GM18951 (cell line): ENCODE results near the gene GNAT1.

Experiments used
- POLR2A ChIP-seq: IDR thresholded peaks from 4 replicates; pipeline ENCODE4 v1.6.1; 2011; ENCODE audit warnings: mild to moderate bottlenecking; ENCODE audit not compliant: insufficient read length, insufficient read depth; ENCODE audit errors: extremely low read depth
- in situ Hi-C: fragments of 300-500 bp; cut with MboI; formaldehyde crosslinking; loops from one replicate; pipeline ENCODE4 v1.12.0; 2022; ENCODE audit warnings: low sequenced_read_pairs, mixed read lengths, inconsistent platforms; ENCODE audit not compliant: unreplicated experiment

GNAT1 gene

DNA sequence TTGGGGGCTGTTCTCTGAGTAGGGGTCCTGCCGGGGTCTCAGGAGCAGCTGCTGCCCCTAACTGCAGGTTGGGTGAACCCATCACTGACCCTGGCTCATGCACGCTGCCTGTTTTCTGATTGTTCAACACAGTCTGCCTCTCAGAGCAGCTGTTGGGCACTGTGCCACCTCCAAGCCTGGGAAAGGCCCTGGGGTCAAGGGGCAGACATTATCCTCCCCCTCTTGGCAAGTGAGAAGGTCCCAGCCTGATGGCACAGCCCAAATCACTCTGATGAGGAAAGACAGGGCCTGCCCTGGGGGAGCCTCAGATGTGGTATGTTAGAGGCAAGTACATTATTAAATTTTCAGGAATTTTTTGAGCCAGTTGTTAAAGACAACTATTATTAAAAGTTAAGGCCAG lies 14.1 kb upstream of the GNAT1 start:
- no peak for TF ChIP-seq POLR2A
- in situ Hi-C loops, result no loop called here

DNA sequence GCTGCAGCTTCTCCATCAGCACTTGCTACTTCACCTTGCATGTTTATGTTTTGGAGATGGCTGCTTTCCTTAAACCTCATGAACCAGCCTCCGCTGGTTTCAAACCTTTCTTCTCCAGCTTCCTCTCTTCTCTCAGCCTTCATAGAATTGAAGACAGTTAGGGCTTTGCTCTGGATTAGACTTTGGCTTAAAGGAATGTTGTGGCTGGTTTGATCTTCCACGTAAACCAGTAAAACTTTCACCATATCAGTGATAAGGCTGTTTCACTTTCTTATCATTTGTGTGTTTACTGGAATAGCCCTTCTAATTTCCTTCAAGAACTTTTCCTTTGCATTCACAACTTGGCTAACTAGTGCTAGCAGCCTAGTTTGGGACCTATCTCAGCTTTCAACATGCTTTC lies 11.7 kb upstream of the GNAT1 start:
- no peak for TF ChIP-seq POLR2A
- in situ Hi-C loops, result loop anchor here (10.0 kb wide), 1 partner anchor 55 kb away; no protein-coding TSS in a partner anchor

DNA sequence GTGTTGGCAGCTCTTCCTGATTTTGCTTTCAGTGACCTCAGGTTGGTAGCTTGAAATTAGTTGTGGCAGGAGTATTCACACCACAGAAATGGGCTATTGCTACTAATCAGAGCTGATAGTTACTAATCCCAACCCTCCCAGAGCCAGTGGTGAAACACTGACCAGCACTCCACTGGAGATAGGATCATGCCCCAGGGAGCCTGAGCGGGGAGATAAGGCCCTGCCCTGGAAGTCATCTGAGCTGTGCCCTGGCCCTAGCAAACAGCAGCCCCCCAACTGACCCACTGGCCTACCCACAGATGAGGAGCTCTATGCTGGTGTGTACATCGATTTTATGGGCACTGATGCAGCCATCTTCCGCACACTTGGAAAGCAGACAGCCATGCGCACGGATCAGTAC lies 9.4 kb upstream of the GNAT1 start:
- TF ChIP-seq POLR2A, result no peak
- in situ Hi-C loops, result loop anchor here (10.0 kb wide), 1 partner anchor 57 kb away; no protein-coding TSS in a partner anchor

DNA sequence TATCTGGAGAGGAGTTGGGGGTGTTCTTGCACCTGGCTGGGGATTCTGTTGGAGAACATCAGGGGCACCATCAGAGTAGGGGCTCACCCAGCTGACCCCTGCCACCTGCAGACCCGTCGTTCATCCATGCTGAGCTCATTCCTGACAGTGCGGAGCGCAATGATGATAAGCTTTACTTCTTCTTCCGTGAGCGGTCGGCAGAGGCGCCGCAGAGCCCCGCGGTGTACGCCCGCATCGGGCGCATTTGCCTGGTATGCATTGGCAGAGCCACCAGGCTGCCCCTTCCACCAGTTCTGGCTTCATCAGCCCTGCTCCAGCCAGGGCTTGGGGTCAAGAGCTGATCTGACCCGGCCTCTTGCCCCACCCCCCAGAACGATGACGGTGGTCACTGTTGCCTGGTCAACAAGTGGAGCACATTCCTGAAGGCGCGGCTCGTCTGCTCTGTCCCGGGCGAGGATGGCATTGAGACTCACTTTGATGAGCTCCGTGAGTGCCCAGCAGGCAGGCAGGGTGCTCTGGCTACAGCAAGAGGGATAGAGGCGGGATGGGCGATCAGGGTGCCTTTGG lies 8.8 kb upstream of the GNAT1 start:
- TF ChIP-seq POLR2A, result no peak

DNA sequence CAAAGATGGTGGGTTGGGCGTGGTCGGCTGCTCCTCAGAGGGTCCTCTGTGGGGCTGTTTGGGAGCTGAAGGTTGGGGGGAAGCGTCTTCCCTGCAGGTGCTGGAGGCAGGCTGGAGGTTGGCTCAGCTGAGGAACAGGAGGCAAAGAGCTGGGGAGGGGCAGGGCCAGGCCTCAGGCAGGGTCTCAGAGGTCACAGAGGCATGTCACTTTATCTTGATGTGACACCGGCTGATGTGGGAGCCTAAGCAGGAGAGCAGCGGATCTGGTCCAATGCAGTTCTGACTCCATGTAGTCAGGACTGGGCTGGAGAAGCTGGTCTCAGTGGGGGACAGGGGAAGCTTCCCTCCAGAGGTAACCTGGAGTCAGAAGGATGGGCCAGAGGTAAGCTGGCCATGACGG lies 7.7 kb upstream of the GNAT1 start:
- in situ Hi-C loops, result loop anchor here (10.0 kb wide), 1 partner anchor 59 kb away; no protein-coding TSS in a partner anchor
- no peak for TF ChIP-seq POLR2A

More for the DNA sequence above, 8.8 kb upstream of the GNAT1 start:
- in situ Hi-C loops, result loop anchor here (10.0 kb wide), 1 partner anchor 58 kb away; no protein-coding TSS in a partner anchor

DNA sequence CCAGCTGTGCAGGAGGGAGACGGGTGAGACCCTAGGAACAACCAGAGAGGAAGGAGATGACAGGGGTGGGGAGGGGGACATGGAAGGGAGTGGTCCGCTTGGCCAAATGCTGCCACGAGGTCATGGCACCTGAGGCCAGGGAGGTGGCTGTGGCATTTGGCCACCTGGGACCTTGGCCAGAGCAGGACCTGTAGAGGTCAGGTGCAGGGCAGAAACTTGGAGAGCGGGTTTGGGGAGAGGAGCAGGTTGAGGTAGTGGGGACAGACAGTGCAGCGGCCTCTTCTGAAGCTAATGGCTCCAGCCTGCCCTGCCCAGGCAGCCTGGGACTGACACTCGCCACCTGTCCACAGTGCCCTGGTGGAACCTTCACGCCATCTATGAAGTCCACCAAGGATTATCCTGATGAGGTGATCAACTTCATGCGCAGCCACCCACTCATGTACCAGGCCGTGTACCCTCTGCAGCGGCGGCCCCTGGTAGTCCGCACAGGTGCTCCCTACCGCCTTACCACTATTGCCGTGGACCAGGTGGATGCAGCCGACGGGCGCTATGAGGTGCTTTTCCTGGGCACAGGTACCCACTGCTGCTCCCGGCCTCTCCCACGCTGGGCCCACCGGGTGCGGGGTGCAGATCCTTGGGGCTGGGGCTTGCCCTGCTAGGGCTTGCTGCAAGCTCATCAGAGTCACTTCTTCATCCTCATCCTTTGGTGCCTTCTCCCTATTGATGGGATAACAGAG lies 7.0 kb upstream of the GNAT1 start:
- TF ChIP-seq POLR2A, result no peak
- in situ Hi-C loops, result loop anchor here (10.0 kb wide), 1 partner anchor 60 kb away; no protein-coding TSS in a partner anchor

DNA sequence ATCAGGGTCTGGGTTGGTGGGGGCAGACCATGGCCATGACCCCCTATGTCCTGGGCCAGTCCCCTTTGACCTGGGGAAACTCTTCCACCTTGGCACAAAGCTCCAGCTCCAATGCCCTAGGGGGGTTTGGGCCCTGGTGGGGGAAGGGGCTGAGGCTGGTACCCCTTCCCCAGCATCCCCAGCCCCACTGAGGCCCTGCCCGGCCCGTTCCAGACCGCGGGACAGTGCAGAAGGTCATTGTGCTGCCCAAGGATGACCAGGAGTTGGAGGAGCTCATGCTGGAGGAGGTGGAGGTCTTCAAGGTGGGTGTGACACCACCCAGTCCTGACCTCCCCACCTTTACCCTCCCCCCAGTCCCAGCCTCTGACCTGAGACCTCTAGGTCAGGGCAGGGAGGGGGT lies 6.2 kb upstream of the GNAT1 start:
- in situ Hi-C loops, result loop anchor here (10.0 kb wide), 1 partner anchor 60 kb away; no protein-coding TSS in a partner anchor

DNA sequence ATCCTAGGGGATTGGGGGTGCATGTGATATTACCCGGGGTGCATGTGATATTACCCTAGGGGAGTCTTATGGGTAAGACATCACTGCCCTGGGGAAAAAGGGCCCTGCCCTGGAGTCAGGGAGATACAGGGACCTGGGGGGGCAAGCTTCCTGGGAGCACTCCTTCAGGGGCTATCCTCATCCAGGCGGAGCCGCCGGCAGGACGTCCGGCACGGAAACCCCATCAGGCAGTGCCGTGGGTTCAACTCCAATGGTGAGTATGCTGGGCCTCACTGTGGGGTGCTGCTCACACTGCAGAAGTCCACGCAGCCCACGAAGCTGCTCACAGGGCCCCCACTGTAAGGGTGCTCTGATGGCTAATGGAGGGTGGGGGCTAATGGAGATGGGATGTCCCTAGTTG lies 5.3 kb upstream of the GNAT1 start:
- TF ChIP-seq POLR2A, result no peak
- in situ Hi-C loops, result loop anchor here (10.0 kb wide), 1 partner anchor 61 kb away; no protein-coding TSS in a partner anchor

More for the DNA sequence above, 6.2 kb upstream of the GNAT1 start:
- TF ChIP-seq POLR2A, result no peak

DNA sequence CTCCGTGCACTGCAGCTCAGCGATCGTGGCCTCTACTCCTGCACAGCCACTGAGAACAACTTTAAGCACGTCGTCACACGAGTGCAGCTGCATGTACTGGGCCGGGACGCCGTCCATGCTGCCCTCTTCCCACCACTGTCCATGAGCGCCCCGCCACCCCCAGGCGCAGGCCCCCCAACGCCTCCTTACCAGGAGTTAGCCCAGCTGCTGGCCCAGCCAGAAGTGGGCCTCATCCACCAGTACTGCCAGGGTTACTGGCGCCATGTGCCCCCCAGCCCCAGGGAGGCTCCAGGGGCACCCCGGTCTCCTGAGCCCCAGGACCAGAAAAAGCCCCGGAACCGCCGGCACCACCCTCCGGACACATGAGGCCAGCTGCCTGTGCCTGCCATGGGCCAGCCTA lies 3.7 kb upstream of the GNAT1 start:
- TF ChIP-seq POLR2A, result no peak
- in situ Hi-C loops, result loop anchor here (10.0 kb wide), 1 partner anchor 63 kb away; no protein-coding TSS in a partner anchor

DNA sequence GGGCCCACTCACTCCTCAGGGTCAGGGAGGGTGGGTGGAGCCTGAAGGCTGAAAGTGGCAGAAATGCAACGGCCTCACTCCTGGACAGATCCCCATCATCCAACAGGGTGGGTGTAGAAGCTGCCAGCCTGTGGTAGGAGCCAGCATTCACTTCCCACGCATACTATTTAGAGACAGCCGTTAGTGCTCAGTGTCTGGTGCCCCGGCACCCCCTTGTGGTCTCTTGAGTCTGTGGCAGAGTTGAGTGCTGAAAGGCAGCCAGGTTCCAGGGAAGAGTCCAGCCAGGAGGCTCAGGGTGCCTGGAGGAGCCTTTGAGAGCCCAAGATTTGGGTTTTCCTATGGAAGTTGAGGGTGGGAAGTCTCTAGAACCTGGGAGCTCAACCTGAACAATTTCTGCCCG lies 2.1 kb upstream of the GNAT1 start:
- TF ChIP-seq POLR2A, result no peak
- in situ Hi-C loops, result loop anchor here (10.0 kb wide), 1 partner anchor 64 kb away; no protein-coding TSS in a partner anchor

DNA sequence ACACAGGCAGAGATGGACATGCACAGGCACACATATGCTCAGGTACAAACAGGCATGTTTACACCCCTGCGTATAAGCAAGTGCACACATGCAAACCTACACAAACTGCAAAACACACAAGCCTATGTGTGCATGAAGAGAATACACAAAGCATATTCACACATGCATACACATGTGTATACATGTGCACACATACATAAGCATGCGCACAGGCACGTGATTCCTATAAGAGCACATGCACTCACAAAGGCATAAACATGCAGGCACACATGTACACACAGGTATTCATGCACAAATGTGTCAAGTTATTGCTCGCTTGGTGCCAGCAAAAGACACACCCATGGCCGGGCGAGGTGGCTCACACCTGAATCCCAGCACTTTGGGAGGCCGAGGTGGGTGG lies 1.4 kb upstream of the GNAT1 start:
- TF ChIP-seq POLR2A, result no peak
- in situ Hi-C loops, result loop anchor here (10.0 kb wide), 1 partner anchor 65 kb away; no protein-coding TSS in a partner anchor

DNA sequence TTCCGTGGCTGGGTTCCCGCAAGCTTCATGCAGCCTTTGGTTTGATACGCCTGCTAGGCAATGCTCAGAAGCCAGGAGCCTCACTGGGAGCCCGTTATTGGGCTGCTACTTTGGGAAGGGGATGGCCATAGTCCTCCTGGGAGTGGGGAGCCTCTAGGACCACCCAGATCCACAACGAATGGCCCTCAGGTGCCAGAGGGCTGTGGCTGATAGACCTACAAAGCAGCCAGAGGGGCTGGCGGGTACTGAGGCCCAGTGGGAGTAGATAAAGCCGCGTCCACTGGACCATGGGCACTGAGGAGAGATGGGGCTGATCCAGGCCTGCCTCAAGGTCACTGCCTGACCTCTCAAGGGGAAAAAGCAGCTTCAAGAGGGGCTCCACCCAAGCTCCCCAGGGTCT lies 714 bp downstream of the GNAT1 start:
- in situ Hi-C loops, result no loop called here
- TF ChIP-seq POLR2A, result no peak

DNA sequence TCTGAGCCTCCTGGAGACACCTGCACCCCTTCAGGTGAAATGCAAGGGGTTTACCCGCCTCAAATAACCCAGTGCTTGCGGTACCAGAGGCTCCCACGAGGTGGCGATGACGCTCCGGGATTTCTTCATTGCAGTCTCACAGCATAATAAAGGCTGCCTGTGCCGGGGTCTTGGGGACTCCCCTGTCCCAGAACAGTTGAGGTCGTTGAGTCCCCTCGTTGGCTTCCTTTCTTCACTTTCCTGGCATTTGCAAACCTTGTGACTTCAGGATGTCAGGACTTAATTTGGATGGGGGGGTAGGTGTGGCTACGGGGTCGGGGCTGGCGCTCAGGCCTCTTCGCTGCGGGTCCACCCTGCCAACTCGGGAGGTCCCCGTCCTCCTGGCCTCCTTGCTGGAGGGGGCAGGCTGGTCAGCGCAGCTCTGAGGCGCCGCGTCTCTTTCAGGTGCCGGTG lies 1.3 kb downstream of the GNAT1 start:
- TF ChIP-seq POLR2A, result no peak
- in situ Hi-C loops, result no loop called here

DNA sequence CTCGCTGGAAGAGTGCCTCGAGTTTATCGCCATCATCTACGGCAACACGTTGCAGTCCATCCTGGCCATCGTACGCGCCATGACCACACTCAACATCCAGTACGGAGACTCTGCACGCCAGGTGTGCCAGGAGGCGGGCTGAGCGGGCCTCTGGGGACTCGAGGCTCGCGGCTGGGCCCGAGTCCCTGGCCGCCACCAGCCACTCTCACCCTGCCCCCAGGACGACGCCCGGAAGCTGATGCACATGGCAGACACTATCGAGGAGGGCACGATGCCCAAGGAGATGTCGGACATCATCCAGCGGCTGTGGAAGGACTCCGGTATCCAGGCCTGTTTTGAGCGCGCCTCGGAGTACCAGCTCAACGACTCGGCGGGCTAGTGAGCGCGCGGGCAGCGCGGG lies 1.9 kb downstream of the GNAT1 start:
- TF ChIP-seq POLR2A, result no peak
- in situ Hi-C loops, result no loop called here
